Measurements from ENCODE around the gene CHST13.

- TF ChIP-seq ZNF274 (IDR thresholded peaks at IDR 0.05; ENCODE audit: low read depth, low read length) (no peak), YY1 (IDR thresholded peaks at IDR 0.05; ENCODE audit: insufficient read depth, insufficient read length) (no peak)
These were observed 28.1 kb downstream of the CHST13 start for GRCh38 chr3:126551839-126552687.
